HEK293 (cell line): Measurements from ENCODE around the gene CLP1.

Experiments used
- MYNN ChIP-seq: fragments of 450-650 bp; formaldehyde crosslinking; IDR thresholded peaks from 2 replicates; pipeline ENCODE4 v1.5.1; 2016; ENCODE audit warnings: missing biosample characterization, missing genetic modification characterization, borderline replicate concordance
- ZBTB7A ChIP-seq: fragments of 450-650 bp; formaldehyde crosslinking; IDR thresholded peaks from 2 replicates; pipeline ENCODE4 v1.5.1; 2016; ENCODE audit warnings: low read depth, missing biosample characterization, missing genetic modification characterization
- ZNF114 ChIP-seq: fragments of 450-650 bp; formaldehyde crosslinking; IDR thresholded peaks from 2 replicates; pipeline ENCODE4 v1.5.0; 2017; ENCODE audit warnings: missing biosample characterization, missing genetic modification characterization
- ZNF23 ChIP-seq: fragments of 450-650 bp; formaldehyde crosslinking; IDR thresholded peaks from 2 replicates; pipeline ENCODE4 v1.5.1; 2016; ENCODE audit warnings: missing biosample characterization, missing genetic modification characterization, borderline replicate concordance
- ZNF423 ChIP-seq: fragments of 450-650 bp; formaldehyde crosslinking; IDR thresholded peaks from 2 replicates; pipeline ENCODE4 v1.5.1; 2016; ENCODE audit warnings: missing biosample characterization, missing genetic modification characterization
- ZNF518A ChIP-seq: fragments of 450-650 bp; formaldehyde crosslinking; conservative IDR thresholded peaks from 2 replicates; pipeline ENCODE4 v1.5.1; 2016; ENCODE audit warnings: low read depth, missing biosample characterization, missing genetic modification characterization
- ZNF530 ChIP-seq: fragments of 450-650 bp; formaldehyde crosslinking; IDR thresholded peaks from 2 replicates; pipeline ENCODE4 v1.5.1; 2016; ENCODE audit warnings: low read depth, missing biosample characterization, missing genetic modification characterization
- ZNF670 ChIP-seq: fragments of 450-650 bp; formaldehyde crosslinking; IDR thresholded peaks from 2 replicates; pipeline ENCODE4 v1.5.1; 2016; ENCODE audit warnings: missing biosample characterization, missing genetic modification characterization, low read depth
- TF ChIP-seq, protein P1 (sequence below): fragments of 450-650 bp; formaldehyde crosslinking; IDR thresholded peaks from 2 replicates; pipeline ENCODE4 v1.5.1; 2016; ENCODE audit warnings: missing biosample characterization, missing genetic modification characterization
- TF ChIP-seq, protein P2 (sequence below): fragments of 450-650 bp; formaldehyde crosslinking; IDR thresholded peaks from 2 replicates; pipeline ENCODE4 v1.5.1; 2016; ENCODE audit warnings: missing biosample characterization, missing genetic modification characterization, low read depth
- TF ChIP-seq, protein P3 (sequence below): fragments of 450-650 bp; formaldehyde crosslinking; IDR thresholded peaks from 2 replicates; pipeline ENCODE4; 2016; ENCODE audit warnings: missing biosample characterization, missing genetic modification characterization

DNA sequence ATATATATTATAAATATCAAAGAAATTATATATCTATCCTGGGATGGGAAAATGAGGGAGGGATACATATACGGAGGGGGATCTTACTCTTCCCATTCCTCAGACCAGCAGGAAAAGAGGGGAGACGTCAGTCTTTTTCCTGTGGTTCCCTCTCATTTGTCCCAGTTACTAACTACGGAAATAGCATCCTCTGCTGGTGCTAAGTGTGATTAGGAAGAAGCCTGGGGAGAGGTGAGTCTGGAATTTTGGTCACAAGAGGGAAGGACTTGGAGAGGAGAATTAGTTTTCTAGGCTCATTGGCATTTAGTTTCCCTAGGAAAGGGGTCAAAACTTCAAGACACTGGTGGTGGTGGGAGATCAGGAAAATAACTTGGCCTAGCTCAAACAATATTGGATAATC lies 42.9 kb downstream of the CLP1 start:
- TF ChIP-seq, protein P1, sequence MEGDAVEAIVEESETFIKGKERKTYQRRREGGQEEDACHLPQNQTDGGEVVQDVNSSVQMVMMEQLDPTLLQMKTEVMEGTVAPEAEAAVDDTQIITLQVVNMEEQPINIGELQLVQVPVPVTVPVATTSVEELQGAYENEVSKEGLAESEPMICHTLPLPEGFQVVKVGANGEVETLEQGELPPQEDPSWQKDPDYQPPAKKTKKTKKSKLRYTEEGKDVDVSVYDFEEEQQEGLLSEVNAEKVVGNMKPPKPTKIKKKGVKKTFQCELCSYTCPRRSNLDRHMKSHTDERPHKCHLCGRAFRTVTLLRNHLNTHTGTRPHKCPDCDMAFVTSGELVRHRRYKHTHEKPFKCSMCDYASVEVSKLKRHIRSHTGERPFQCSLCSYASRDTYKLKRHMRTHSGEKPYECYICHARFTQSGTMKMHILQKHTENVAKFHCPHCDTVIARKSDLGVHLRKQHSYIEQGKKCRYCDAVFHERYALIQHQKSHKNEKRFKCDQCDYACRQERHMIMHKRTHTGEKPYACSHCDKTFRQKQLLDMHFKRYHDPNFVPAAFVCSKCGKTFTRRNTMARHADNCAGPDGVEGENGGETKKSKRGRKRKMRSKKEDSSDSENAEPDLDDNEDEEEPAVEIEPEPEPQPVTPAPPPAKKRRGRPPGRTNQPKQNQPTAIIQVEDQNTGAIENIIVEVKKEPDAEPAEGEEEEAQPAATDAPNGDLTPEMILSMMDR (tag by site-specific recombination) = no peak
- no peak for TF ChIP-seq ZNF23 (tag by site-specific recombination)
- TF ChIP-seq ZNF114 (tag by site-specific recombination) = no peak
- TF ChIP-seq MYNN (tag by site-specific recombination) = no peak
- TF ChIP-seq ZNF423 (tag by site-specific recombination) = no peak
- TF ChIP-seq ZBTB7A (tag by site-specific recombination) = no peak
- TF ChIP-seq, protein P2, sequence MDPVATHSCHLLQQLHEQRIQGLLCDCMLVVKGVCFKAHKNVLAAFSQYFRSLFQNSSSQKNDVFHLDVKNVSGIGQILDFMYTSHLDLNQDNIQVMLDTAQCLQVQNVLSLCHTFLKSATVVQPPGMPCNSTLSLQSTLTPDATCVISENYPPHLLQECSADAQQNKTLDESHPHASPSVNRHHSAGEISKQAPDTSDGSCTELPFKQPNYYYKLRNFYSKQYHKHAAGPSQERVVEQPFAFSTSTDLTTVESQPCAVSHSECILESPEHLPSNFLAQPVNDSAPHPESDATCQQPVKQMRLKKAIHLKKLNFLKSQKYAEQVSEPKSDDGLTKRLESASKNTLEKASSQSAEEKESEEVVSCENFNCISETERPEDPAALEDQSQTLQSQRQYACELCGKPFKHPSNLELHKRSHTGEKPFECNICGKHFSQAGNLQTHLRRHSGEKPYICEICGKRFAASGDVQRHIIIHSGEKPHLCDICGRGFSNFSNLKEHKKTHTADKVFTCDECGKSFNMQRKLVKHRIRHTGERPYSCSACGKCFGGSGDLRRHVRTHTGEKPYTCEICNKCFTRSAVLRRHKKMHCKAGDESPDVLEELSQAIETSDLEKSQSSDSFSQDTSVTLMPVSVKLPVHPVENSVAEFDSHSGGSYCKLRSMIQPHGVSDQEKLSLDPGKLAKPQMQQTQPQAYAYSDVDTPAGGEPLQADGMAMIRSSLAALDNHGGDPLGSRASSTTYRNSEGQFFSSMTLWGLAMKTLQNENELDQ (tag by site-specific recombination) = no peak
- TF ChIP-seq ZNF670 (tag by site-specific recombination) = no peak
- TF ChIP-seq ZNF530 (tag by site-specific recombination) = no peak
- TF ChIP-seq, protein P3, sequence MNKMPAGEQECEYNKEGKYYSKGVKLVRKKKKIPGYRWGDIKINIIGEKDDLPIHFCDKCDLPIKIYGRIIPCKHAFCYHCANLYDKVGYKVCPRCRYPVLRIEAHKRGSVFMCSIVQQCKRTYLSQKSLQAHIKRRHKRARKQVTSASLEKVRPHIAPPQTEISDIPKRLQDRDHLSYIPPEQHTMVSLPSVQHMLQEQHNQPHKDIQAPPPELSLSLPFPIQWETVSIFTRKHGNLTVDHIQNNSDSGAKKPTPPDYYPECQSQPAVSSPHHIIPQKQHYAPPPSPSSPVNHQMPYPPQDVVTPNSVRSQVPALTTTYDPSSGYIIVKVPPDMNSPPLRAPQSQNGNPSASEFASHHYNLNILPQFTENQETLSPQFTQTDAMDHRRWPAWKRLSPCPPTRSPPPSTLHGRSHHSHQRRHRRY = no peak
- TF ChIP-seq ZNF518A (tag by site-specific recombination) = no peak
